K562 (cell line): Measurements from ENCODE around the gene IQCN. TPM values are rescaled to one million over a fixed set of nuclear protein-coding genes. Genes with fewer than 3 reads are reported as not detected.

Experiments used
- BRD9 ChIP-seq: fragments of 450-650 bp; IDR thresholded peaks from 2 replicates; pipeline ENCODE4 v1.6.1; 2018; ENCODE audit warnings: low read depth; ENCODE audit not compliant: partially characterized antibody
- ESRRA ChIP-seq: fragments of 450-650 bp; IDR thresholded peaks from 2 replicates; pipeline ENCODE4 v1.6.1; 2014; ENCODE audit warnings: low read depth, mild to moderate bottlenecking, moderate library complexity, borderline replicate concordance
- HNRNPK ChIP-seq: fragments of 200-400 bp; formaldehyde crosslinking; IDR thresholded peaks from one replicate; pipeline ENCODE4 v1.6.1; 2018; ENCODE audit warnings: mild to moderate bottlenecking, low read depth, low read length; ENCODE audit not compliant: poor library complexity, severe bottlenecking
- PHF8 ChIP-seq: fragments of 200-600 bp; sonication (generic); IDR thresholded peaks from 2 replicates; pipeline ENCODE4 v1.6.1; 2012; ENCODE audit warnings: mixed run types, mild to moderate bottlenecking, inconsistent platforms, low read length, moderate library complexity, borderline replicate concordance
- RAD21 ChIP-seq, 2 experiments: fragments of 250-450 bp in 1 of 2; fragments of 450-650 bp in 1 of 2; sonication (Bioruptor Pico) in 1 of 2; formaldehyde crosslinking in 1 of 2; IDR thresholded peaks in 1 of 2; conservative IDR thresholded peaks in 1 of 2; 2 replicates each; pipeline versions ENCODE4 v1.4.0 to v1.8.0; 2020 to 2022; ENCODE audit warnings: mild to moderate bottlenecking in 2 of 2, moderate library complexity in 1 of 2
- TAF9B ChIP-seq: fragments of 450-650 bp; IDR thresholded peaks from 2 replicates; pipeline ENCODE4 v1.6.1; 2018; ENCODE audit warnings: mild to moderate bottlenecking; ENCODE audit not compliant: partially characterized antibody
- TOE1 ChIP-seq, 2 experiments: fragments of 450-650 bp in 1 of 2; sonication (generic) in 1 of 2; formaldehyde crosslinking in 1 of 2; IDR thresholded peaks; 2 replicates each; pipeline versions ENCODE4 v1.7.1 to v1.8.0; 2016 to 2022; ENCODE audit warnings: borderline replicate concordance in 2 of 2, mild to moderate bottlenecking in 2 of 2, antibody characterized with exemption in 1 of 2, inconsistent platforms in 1 of 2, low read depth in 1 of 2, missing genetic modification reagents in 1 of 2, moderate library complexity in 1 of 2
- ZBTB1 ChIP-seq: sonication (generic); formaldehyde crosslinking; IDR thresholded peaks from 2 replicates; pipeline ENCODE4 v1.8.1; 2023; ENCODE audit warnings: missing genetic modification reagents, low read depth, mild to moderate bottlenecking, borderline replicate concordance
- ZFP91 ChIP-seq: sonication (generic); formaldehyde crosslinking; IDR thresholded peaks from 2 replicates; pipeline ENCODE4 v1.8.0; 2022; ENCODE audit warnings: mild to moderate bottlenecking, missing genetic modification reagents
- ZNF274 ChIP-seq: IDR thresholded peaks from 2 replicates; pipeline ENCODE4 v1.6.1; 2011; ENCODE audit warnings: low read depth, mild to moderate bottlenecking, low read length, moderate library complexity, borderline replicate concordance
- ZSCAN29 ChIP-seq: fragments of 450-650 bp; IDR thresholded peaks from 2 replicates; pipeline ENCODE4 v1.6.1; 2017
- polyA plus RNA-seq, 8 experiments: library from polyadenylated mRNA; depleted of rRNA in 4 of 8; stranded (reverse) in 5 of 8; unstranded in 3 of 8; fragments of >200 nt; fragmentation: Nextera tagmentation in 2 of 8; fragmentation: Illumina TruSeq in 1 of 8; extraction: Ambion mirVana in 2 of 8; extraction: Trizol in 1 of 8; gene quantifications; 2 replicates each; pipeline versions ENCODE4 v1.2.1 to v1.2.3, GENCODE V29; 2011 to 2014; ENCODE audit warnings: inconsistent platforms in 1 of 8, missing spikeins in 1 of 8
- total RNA-seq, 7 experiments: library from RNA; depleted of rRNA in 6 of 7; stranded (reverse); fragments of >200 nt in 6 of 7; fragmentation: Illumina TruSeq in 2 of 7; extraction: Trizol in 2 of 7; gene quantifications; 2 replicates each; pipeline versions ENCODE4 v1.2.1 to v1.2.3, GENCODE V29; 2011 to 2021; ENCODE audit warnings: low replicate concordance in 1 of 7
- TF ChIP-seq, protein P1 (sequence below), 3 experiments: IDR thresholded peaks in 2 of 3; conservative IDR thresholded peaks in 1 of 3; 2 replicates each; pipeline ENCODE4 v1.5.1; 2011 to 2012; ENCODE audit warnings: low read length in 3 of 3, mild to moderate bottlenecking in 3 of 3, control low read depth in 2 of 3, improper control_type of control experiment in 1 of 3, inconsistent platforms in 1 of 3, low read depth in 1 of 3, mixed read lengths in 1 of 3, moderate library complexity in 1 of 3; ENCODE audit not compliant: insufficient read depth in 2 of 3
- TF ChIP-seq, protein P2 (sequence below), 3 experiments: fragments of 200-800 bp in 1 of 3; sonication (Bioruptor generic) in 1 of 3; sonication (generic) in 1 of 3; formaldehyde crosslinking in 1 of 3; IDR thresholded peaks; 2 replicates each; pipeline versions ENCODE4 v1.6.1 to v1.8.0; 2016 to 2022; ENCODE audit warnings: mild to moderate bottlenecking in 2 of 3, missing compliant biosample characterization in 2 of 3, missing genetic modification characterization in 2 of 3, missing genetic modification reagents in 1 of 3

The IQCN gene
- total and polyA plus RNA-seq, 9 of the 15 experiments (the other 6 are each of a cell fraction or from before 2014, with no cell fraction given) = 0.01 to 0.07 (median 0.04) TPM; not detected in 3

GRCh38 chr19:18278521-18279265, 4.4 kb upstream of the IQCN start (continued):
- TF ChIP-seq TOE1 (IDR thresholded peaks at IDR 0.05; ENCODE audit: borderline replicate concordance) (no peak), TOE1 (CRISPR knock-in tag; IDR thresholded peaks at IDR 0.05; ENCODE audit: borderline replicate concordance, low read depth) (0 out of 2 replicates have a peak, but pooled peaks have one; percentile 9), TAF9B (no peak), ZBTB1 (0 out of 2 replicates have a peak, but pooled peaks have one; percentile 35), ESRRA (peak; percentile 84), ZSCAN29 (no peak), HNRNPK (no peak), RAD21 (CRISPR knock-in tag; conservative IDR thresholded peaks at IDR 0.05 in 1 of 2, IDR thresholded peaks at IDR 0.05 in 1 of 2) (peak in 1 of 2 experiments; percentile 36; a peak in 2 of 4 replicates), BRD9 (peak; percentile 90), PHF8 (no peak), ZFP91 (CRISPR knock-in tag) (peak; percentile 77; the same call in 1 of the 2 replicates), ZNF274 (no peak)
- TF ChIP-seq, protein P1, sequence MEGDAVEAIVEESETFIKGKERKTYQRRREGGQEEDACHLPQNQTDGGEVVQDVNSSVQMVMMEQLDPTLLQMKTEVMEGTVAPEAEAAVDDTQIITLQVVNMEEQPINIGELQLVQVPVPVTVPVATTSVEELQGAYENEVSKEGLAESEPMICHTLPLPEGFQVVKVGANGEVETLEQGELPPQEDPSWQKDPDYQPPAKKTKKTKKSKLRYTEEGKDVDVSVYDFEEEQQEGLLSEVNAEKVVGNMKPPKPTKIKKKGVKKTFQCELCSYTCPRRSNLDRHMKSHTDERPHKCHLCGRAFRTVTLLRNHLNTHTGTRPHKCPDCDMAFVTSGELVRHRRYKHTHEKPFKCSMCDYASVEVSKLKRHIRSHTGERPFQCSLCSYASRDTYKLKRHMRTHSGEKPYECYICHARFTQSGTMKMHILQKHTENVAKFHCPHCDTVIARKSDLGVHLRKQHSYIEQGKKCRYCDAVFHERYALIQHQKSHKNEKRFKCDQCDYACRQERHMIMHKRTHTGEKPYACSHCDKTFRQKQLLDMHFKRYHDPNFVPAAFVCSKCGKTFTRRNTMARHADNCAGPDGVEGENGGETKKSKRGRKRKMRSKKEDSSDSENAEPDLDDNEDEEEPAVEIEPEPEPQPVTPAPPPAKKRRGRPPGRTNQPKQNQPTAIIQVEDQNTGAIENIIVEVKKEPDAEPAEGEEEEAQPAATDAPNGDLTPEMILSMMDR (IDR thresholded peaks at IDR 0.05 in 2 of 3, conservative IDR thresholded peaks at IDR 0.05 in 1 of 3; ENCODE audit: insufficient read depth in 2 of 3, low read depth in 1 of 3, low read length in 3 of 3) = peak; percentile 41 to 57 (median 53)
- TF ChIP-seq, protein P2, sequence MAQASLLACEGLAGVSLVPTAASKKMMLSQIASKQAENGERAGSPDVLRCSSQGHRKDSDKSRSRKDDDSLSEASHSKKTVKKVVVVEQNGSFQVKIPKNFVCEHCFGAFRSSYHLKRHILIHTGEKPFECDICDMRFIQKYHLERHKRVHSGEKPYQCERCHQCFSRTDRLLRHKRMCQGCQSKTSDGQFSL (CRISPR knock-in tag; IDR thresholded peaks at IDR 0.05) = 0 out of 2 replicates have a peak, but pooled peaks have one; percentile 24
- TF ChIP-seq, protein P2 (tag; IDR thresholded peaks at IDR 0.05) = no peak
